RWPE1 (cell line): ENCODE measurements around the gene ANKS4B.
"Not testable (repeated sequence)": the region's sequence is repeated elsewhere in the genome, so short reads cannot be mapped to it uniquely, and the experiment has no call there.

Experiments
- CTCF ChIA-PET: fragments of 350-600 bp; sonication (Branson Sonifier 250); formaldehyde crosslinking; extraction: SDS; loops from one replicate; lab custom pipeline; 2021; lab: Yijun Ruan, JAX
- POLR2A ChIA-PET: fragments of 400-600 bp; formaldehyde crosslinking; extraction: SDS; loops from one replicate; lab custom pipeline; 2020; ENCODE audit warnings: antibody characterized with exemption; ENCODE audit not compliant: low non-redundant PET; lab: Yijun Ruan, JAX
- DNase-seq: peaks from one replicate; pipeline ENCODE4 v3.0.0; 2012; ENCODE audit warnings: low spot score
- H3K27ac ChIP-seq: fragments of 450-650 bp; 2 replicates; pipeline ENCODE4 v1.5.1; 2017
- CTCF ChIP-seq: fragments of 450-650 bp; conservative IDR thresholded peaks from 2 replicates; pipeline ENCODE4 v1.5.1; 2017; ENCODE audit warnings: low read depth, mild to moderate bottlenecking

ANKS4B gene

DNA sequence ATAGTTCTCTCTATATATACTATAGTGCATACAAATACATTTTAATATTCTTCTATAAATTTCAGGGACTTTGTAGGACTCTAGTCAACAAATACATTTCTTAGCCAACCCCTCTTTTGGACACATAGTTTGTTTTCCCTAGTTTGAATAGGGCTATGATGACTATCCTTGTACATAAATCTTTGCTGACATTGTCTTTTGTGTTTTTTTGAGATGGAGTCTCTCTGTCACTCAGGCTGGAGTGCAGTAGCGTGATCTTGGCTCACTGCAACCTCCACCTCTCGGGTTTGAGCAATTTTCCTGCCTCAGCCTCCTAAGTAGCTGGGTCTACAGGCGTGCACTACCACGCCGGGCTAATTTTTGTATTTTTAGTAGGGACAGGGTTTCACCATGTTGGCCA, 3.3 kb downstream of the ANKS4B start:
- POLR2A ChIA-PET, result no interaction called here
- TF ChIP-seq CTCF, result no peak
- DNase-seq, result no peak
- H3K27ac ChIP-seq, result no peak overlapping the region
- CTCF ChIA-PET, result interaction anchor here (0.6 kb wide), 1 partner anchor 48 kb away, joined by 3 read pairs; no protein-coding TSS in a partner anchor

DNA sequence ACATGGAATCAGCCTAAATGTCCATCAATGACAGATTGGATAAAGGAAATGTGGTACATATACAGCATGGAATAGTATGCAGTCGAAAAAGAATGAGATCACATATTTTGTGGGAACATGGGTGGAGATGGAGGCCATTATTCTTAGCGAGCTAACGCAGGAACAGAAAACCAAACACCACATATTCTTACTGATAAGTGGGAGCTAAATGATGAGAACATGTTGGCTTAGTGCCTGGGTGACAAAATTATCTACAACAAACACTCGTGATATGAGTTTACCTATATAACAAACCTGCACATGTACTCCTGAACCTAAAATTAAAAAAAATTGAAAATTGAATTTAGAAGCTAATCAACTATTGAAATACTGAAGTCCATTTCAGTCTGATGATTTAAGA, 6.1 kb downstream of the ANKS4B start:
- ChIA-PET CTCF (interaction anchor here (0.6 kb wide), 1 partner anchor 1846 kb away, joined by 4 read pairs; no protein-coding TSS in a partner anchor), POLR2A (no interaction called here)
- DNase-seq, result no peak
- H3K27ac ChIP-seq, result no peak overlapping the region
- TF ChIP-seq CTCF, result no peak

GRCh38 chr16:21242756-21243155, 9.3 kb downstream of the ANKS4B start:
- H3K27ac ChIP-seq, result no peak overlapping the region
- DNase-seq, result no peak
- no peak for TF ChIP-seq CTCF
- POLR2A ChIA-PET, result no interaction called here
- CTCF ChIA-PET, result interaction anchor here (0.5 kb wide), 1 partner anchor 560 kb away, joined by 3 read pairs; no protein-coding TSS in a partner anchor

GRCh38 chr16:21244518-21245215, 11.2 kb downstream of the ANKS4B start:
- ChIA-PET CTCF (no interaction called here), POLR2A (no interaction called here)
- no peak for DNase-seq
- TF ChIP-seq CTCF, result no peak
- H3K27ac ChIP-seq, result no peak overlapping the region

DNA sequence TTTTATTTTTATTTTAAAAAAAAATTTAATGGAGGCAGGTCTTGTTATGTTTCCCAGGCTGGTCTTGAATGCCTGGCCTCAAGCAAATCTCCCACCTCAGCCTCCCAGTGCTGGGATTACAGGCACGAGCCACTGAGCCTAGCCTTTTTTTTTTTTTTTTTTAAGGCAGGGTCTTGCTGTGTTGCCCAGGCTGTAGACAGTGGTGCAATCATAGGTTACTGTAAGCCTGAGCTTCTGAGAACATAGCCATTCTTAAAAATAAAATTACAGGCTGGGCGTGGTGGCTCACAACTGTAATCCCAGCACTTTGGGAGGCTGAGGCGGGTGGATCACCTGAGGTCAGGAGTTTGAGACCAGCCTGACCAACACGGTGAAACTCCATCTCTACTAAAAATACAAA, 14.7 kb downstream of the ANKS4B start:
- DNase-seq, H3K27ac ChIP-seq, CTCF ChIA-PET: not testable (repeated sequence)
- POLR2A ChIA-PET, result interaction anchor here (0.7 kb wide), 1 partner anchor 35 kb away, joined by 9 read pairs; no protein-coding TSS in a partner anchor

DNA sequence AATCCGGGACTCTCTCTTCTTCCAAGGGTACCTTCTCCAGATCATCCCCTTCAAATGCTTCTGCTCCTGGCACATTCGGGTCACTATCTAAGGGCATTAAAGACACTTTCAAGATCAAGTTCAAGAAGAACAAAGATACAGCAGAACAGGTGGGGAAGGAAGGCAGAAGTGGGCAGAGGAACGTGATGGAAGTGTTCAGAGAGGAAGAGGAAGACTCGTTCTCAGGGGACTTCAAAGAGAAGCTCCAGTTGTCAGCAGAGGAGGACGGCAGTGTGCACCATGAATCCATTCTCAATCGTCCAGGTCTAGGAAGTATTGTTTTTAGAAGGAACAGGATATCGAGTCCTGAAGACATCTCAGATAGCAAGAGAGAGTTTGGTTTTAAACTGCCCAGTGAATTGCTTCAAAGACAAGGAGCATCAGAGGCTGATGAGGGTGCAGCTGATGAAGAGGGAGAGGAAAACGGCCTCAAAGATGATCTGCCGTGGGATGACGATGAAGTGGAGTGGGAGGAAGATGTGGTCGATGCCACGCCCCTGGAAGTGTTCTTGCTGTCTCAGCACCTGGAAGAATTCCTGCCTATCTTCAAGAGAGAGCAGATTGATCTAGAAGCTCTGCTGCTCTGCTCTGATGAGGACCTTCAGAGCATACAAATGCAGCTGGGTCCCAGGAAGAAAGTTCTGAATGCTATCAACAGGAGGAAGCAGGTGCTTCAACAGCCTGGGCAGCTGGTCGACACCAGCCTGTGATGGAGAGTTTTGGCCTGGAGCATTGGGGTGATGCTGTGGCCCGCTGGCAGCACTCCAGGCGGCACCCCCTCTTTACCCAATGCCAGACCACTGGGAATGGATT, 16.8 kb downstream of the ANKS4B start:
- ChIA-PET CTCF (no interaction called here), POLR2A (no interaction called here)
- no peak for TF ChIP-seq CTCF
- DNase-seq, result no peak
- H3K27ac ChIP-seq, result no peak overlapping the region
